ENCODE results near the gene PRKAG2. TPM values are rescaled to one million over a fixed set of nuclear protein-coding genes. Genes with fewer than 3 reads are reported as not detected.
A peak's percentile ranks its signal among the peaks of the same experiment; 100 is the strongest.

PRKAG2 gene
- polyA plus RNA-seq, 1 of the 3 experiments (the other 2 are of a cell fraction), result 51.6 TPM

- 0 out of 2 replicates have a peak, but pooled peaks have one; percentile 28 for TF ChIP-seq RCOR1 (IDR thresholded peaks at IDR 0.05; ENCODE audit: low read length)
- peak; percentile 99 for TF ChIP-seq JUND (IDR thresholded peaks at IDR 0.05)
- peak; percentile 91 for TF ChIP-seq POLR2AphosphoS5 (IDR thresholded peaks at IDR 0.05; ENCODE audit: low read depth, low read length)
- TF ChIP-seq FOXJ3 (CRISPR knock-in tag; IDR thresholded peaks at IDR 0.05), result no peak
- no peak for TF ChIP-seq MXI1 (IDR thresholded peaks at IDR 0.05; ENCODE audit: low read depth, low read length)
- TF ChIP-seq ZBTB33 (IDR thresholded peaks at IDR 0.05; ENCODE audit: borderline replicate concordance, low read depth), result peak; percentile 54; the same call in 1 of the 2 replicates
- no peak for TF ChIP-seq GATA2 (CRISPR knock-in tag; IDR thresholded peaks at IDR 0.05)
- TF ChIP-seq USF2 (IDR thresholded peaks at IDR 0.05; ENCODE audit: borderline replicate concordance, low read depth, low read length), result no peak
- TF ChIP-seq FOXM1 (IDR thresholded peaks at IDR 0.05; ENCODE audit: low read depth), result no peak
Observed at GRCh38 chr7:151599401-151600227, 277.3 kb downstream of the PRKAG2 start (continued).

GRCh38 chr7:151597541-151598444, 279.1 kb downstream of the PRKAG2 start:
- H3K4me3 ChIP-seq (ENCODE audit: low read depth in 2 of 2, low read length in 1 of 2), result no peak overlapping the region
- H3K9me2 ChIP-seq, result no peaks in the 10 kb centered on the region
- H3K9ac ChIP-seq, result peak overlapping the region; percentile 69; the same call in 1 of the 2 replicates
- H3K27ac ChIP-seq (ENCODE audit: low read depth in 2 of 2, low read length in 1 of 2), result peak overlapping the region; percentile 68 to 95; a peak in 3 of 4 replicates
- H3K9me3 ChIP-seq, result no peaks in the 10 kb centered on the region
- peaks cover 10 to 44% of the 10 kb centered on the region in 2 experiments for H3K4me1 ChIP-seq (ENCODE audit: control insufficient read depth in 1 of 2, insufficient read depth in 2 of 2, low read depth in 1 of 2, low read length in 1 of 2)
- H3K27me3 ChIP-seq (ENCODE audit: insufficient read depth), result no peaks in the 10 kb centered on the region
- H3K79me2 ChIP-seq (ENCODE audit: insufficient read depth), result peaks cover 75% of the 10 kb centered on the region
- H4K20me1 ChIP-seq (ENCODE audit: insufficient read depth), result no peaks in the 10 kb centered on the region
- peak overlapping the region; percentile 78; the same call in 1 of the 2 replicates for H3K4me2 ChIP-seq
- ChIA-PET CTCF (interaction anchor here (1.4 to 1.5 kb wide), 2 partner anchors 22 to 185 kb away, joined by 3 to 4 read pairs; no protein-coding TSS in a partner anchor), POLR2A (no interaction called here)
- H3K36me3 ChIP-seq (replicated peaks in 1 of 2; ENCODE audit: control insufficient read depth in 1 of 2, insufficient read depth in 2 of 2, low read length in 1 of 2), result peaks cover 0 to 6% of the 10 kb centered on the region in 2 experiments
- 63% methylated on average over 7 of the region's 7 CpGs for WGBS (ENCODE audit: low lambda C conversion rate)
- peaks cover 46% of the 10 kb centered on the region for H3F3A ChIP-seq (replicated peaks; ENCODE audit: insufficient read depth)
- DNase-seq, result no peak
- H2AFZ ChIP-seq (ENCODE audit: low read depth), result no peak overlapping the region
- TF ChIP-seq EZH2phosphoT487 (IDR thresholded peaks at IDR 0.05; ENCODE audit: borderline replicate concordance, low read depth) (no peak), SMC3 (IDR thresholded peaks at IDR 0.05; ENCODE audit: low read depth, low read length) (no peak), MEF2A (IDR thresholded peaks at IDR 0.05; ENCODE audit: borderline replicate concordance, low read depth) (peak; percentile 42; the same call in 1 of the 2 replicates), RFX5 (IDR thresholded peaks at IDR 0.05; ENCODE audit: low read length) (no peak), POLR2AphosphoS5 (IDR thresholded peaks at IDR 0.05; ENCODE audit: low read depth, low read length) (peak; percentile 80), RAD21 (IDR thresholded peaks at IDR 0.05; ENCODE audit: low read length) (no peak), IRF3 (IDR thresholded peaks at IDR 0.05; ENCODE audit: low read depth, low read length) (no peak), CTCF (IDR thresholded peaks at IDR 0.05) (no peak), ELF1 (IDR thresholded peaks at IDR 0.05) (no peak), TEAD4 (IDR thresholded peaks at IDR 0.05; ENCODE audit: borderline replicate concordance, insufficient read depth) (peak; percentile 76; the same call in 1 of the 2 replicates), PBX3 (IDR thresholded peaks at IDR 0.05) (peak; percentile 85), RCOR1 (IDR thresholded peaks at IDR 0.05; ENCODE audit: low read length) (no peak), TAF1 (IDR thresholded peaks at IDR 0.05; ENCODE audit: borderline replicate concordance, low read depth, low read length) (no peak), EP300 (IDR thresholded peaks at IDR 0.05; ENCODE audit: borderline replicate concordance in 1 of 2, low read depth in 1 of 2, low read length in 1 of 2) (peak; percentile 33 to 84), FOXJ3 (CRISPR knock-in tag; IDR thresholded peaks at IDR 0.05) (no peak), GATA2 (CRISPR knock-in tag; IDR thresholded peaks at IDR 0.05) (no peak)
